ENCODE results near the gene AARSD1.

GRCh38 chr17:42913981-42914617, 50.2 kb downstream of the AARSD1 start:
- no peak for TF ChIP-seq POLR2A (IDR thresholded peaks at IDR 0.05)
- TF ChIP-seq, protein P1, sequence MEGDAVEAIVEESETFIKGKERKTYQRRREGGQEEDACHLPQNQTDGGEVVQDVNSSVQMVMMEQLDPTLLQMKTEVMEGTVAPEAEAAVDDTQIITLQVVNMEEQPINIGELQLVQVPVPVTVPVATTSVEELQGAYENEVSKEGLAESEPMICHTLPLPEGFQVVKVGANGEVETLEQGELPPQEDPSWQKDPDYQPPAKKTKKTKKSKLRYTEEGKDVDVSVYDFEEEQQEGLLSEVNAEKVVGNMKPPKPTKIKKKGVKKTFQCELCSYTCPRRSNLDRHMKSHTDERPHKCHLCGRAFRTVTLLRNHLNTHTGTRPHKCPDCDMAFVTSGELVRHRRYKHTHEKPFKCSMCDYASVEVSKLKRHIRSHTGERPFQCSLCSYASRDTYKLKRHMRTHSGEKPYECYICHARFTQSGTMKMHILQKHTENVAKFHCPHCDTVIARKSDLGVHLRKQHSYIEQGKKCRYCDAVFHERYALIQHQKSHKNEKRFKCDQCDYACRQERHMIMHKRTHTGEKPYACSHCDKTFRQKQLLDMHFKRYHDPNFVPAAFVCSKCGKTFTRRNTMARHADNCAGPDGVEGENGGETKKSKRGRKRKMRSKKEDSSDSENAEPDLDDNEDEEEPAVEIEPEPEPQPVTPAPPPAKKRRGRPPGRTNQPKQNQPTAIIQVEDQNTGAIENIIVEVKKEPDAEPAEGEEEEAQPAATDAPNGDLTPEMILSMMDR (IDR thresholded peaks at IDR 0.05 in 8 of 11, conservative IDR thresholded peaks at IDR 0.05 in 3 of 11): no peak
